ENCODE measurements around the gene AQP1. TPM values are rescaled to one million over a fixed set of nuclear protein-coding genes. Genes with fewer than 3 reads are reported as not detected.

AQP1 gene
- total RNA-seq, 1 experiment from 2014 or later: 0.15 TPM

- H3K14ac ChIP-seq (ENCODE audit: insufficient read depth, low read length): no peak overlapping the region
- no CpG with 5 or more reads among the region's 2 CpGs for WGBS (ENCODE audit: extremely low coverage, insufficient read length, low lambda C conversion rate)
- no peak for TF ChIP-seq CTCF (conservative IDR thresholded peaks at IDR 0.05)
- H3K79me1 ChIP-seq (ENCODE audit: insufficient read depth, low read depth, low read length, poor library complexity, severe bottlenecking): no peaks in the 10 kb centered on the region
- no peak overlapping the region for H3K27ac ChIP-seq (ENCODE audit: insufficient read length, low read depth, low read length)
- H4K5ac ChIP-seq (ENCODE audit: insufficient read length, low read depth, low read length): no peak overlapping the region
- H3K56ac ChIP-seq (ENCODE audit: insufficient read length, low read depth, low read length): no peak overlapping the region
- Mint-ChIP-seq H3K36me3 (ENCODE audit: insufficient read depth in 1 of 3, low read depth in 3 of 3) (no peaks in the 10 kb centered on the region; a peak in 1 of 7 replicates), H3K4me3 (no peak overlapping the region), H3K9me3 (no peaks in the 10 kb centered on the region), H3K4me1 (peaks cover 0 to 7% of the 10 kb centered on the region in 2 experiments; a peak in 2 of 4 replicates), H3K27ac (no peak overlapping the region), H3K27me3 (ENCODE audit: low read depth) (peaks cover 1% of the 10 kb centered on the region)
- DNase-seq: no peak
- H3K9ac ChIP-seq (ENCODE audit: extremely low read depth, insufficient read length, low read length): no peak overlapping the region
- H2BK20ac ChIP-seq (ENCODE audit: low read depth, low read length, poor library complexity, severe bottlenecking): no peak overlapping the region
- no peaks in the 10 kb centered on the region for H3K27me3 ChIP-seq (ENCODE audit: insufficient read depth, low read length)
- no peaks in the 10 kb centered on the region for H3K9me3 ChIP-seq (ENCODE audit: control insufficient read depth, low read depth, low read length)
- H2BK15ac ChIP-seq (ENCODE audit: low read depth, low read length): no peak overlapping the region
- H4K91ac ChIP-seq (ENCODE audit: insufficient read length, low read depth, low read length): no peak overlapping the region
- no peaks in the 10 kb centered on the region for H3K79me2 ChIP-seq (ENCODE audit: insufficient read depth, low read length)
- H3K23ac ChIP-seq (ENCODE audit: insufficient read length, low read depth, low read length): no peak overlapping the region
- H2AFZ ChIP-seq (ENCODE audit: low read length): no peak overlapping the region
- no peak overlapping the region for H3K18ac ChIP-seq (ENCODE audit: insufficient read length, low read depth, low read length)
- no peaks in the 10 kb centered on the region for H3K23me2 ChIP-seq (ENCODE audit: insufficient read length, low read depth, low read length, poor library complexity, severe bottlenecking)
- no peak overlapping the region for H3T11ph ChIP-seq (ENCODE audit: low read length)
- H3K4ac ChIP-seq (ENCODE audit: low read depth, low read length): no peak overlapping the region
- no peak overlapping the region for H2BK5ac ChIP-seq (ENCODE audit: insufficient read length, low read length)
- H2AK5ac ChIP-seq (ENCODE audit: insufficient read length, low read length): no peak overlapping the region
- no peak overlapping the region for H2BK12ac ChIP-seq (ENCODE audit: insufficient read length, low read depth, low read length)
- H2BK120ac ChIP-seq (ENCODE audit: low read depth, low read length, poor library complexity, severe bottlenecking): no peak overlapping the region
- H4K20me1 ChIP-seq (ENCODE audit: control insufficient read depth, insufficient read depth, insufficient read length): no peaks in the 10 kb centered on the region
- no peaks in the 10 kb centered on the region for H3K4me1 ChIP-seq (ENCODE audit: insufficient read depth, low read length)
- no peak overlapping the region for H4K8ac ChIP-seq (replicated peaks; ENCODE audit: insufficient read length, low read depth, low read length)
- H3K4me2 ChIP-seq (ENCODE audit: insufficient read depth, insufficient read length, low read length): no peak overlapping the region
These were observed 9.8 kb upstream of the AQP1 start for GRCh38 chr7:30901856-30902255.

Data from H9 (cell line).